Esophagus muscularis mucosa (tissue), 4 donors: Measurements from ENCODE around the gene ARF1.

ENCODE experiments used
- CTCF ChIP-seq, 3 experiments: fragments of 200-600 bp in 2 of 3; fragments of 450-650 bp in 1 of 3; sonication (generic) in 2 of 3; IDR thresholded peaks; one replicate each; pipeline ENCODE4 v1.5.1; 2017 to 2019; ENCODE audit warnings: antibody characterized with exemption in 3 of 3, mild to moderate bottlenecking in 2 of 3, moderate library complexity in 1 of 3
- EP300 ChIP-seq: sonication (generic); formaldehyde crosslinking; IDR thresholded peaks from one replicate; pipeline ENCODE4 v1.6.1; 2017; ENCODE audit warnings: antibody characterized with exemption
- POLR2A ChIP-seq: fragments of 450-650 bp; IDR thresholded peaks from one replicate; pipeline ENCODE4 v1.6.1; 2017; ENCODE audit warnings: antibody characterized with exemption, moderate library complexity, mild to moderate bottlenecking, low read depth
- POLR2AphosphoS5 ChIP-seq, 2 donors: sonication (generic); formaldehyde crosslinking; IDR thresholded peaks; one replicate each; pipeline ENCODE4 v1.6.1; 2017; ENCODE audit warnings: antibody characterized with exemption in 2 of 2

DNA sequence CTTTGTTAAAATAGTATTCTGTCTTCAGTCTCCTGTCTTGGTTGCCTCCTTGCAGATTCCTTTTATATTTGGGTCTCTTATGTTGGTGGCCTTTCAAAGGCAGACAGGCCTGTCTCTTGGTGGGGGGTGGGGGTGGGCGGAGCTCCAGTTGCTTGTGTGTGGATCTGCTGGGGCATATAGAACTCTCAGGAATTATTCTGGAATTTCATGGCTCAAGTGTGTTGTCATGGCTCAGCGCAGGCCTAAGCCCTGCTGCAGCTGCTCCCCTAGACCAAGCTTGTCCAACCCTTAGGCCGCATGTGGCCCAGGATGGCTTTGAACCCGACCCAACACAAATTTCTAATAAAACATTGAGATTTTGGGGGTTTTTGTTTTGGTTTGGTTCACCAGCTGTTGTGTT, 12.7 kb downstream of the ARF1 start:
- TF ChIP-seq CTCF (IDR thresholded peaks at IDR 0.05), result no peak
- TF ChIP-seq POLR2A, result no peak
- no peak for TF ChIP-seq POLR2AphosphoS5 (IDR thresholded peaks at IDR 0.05)
- TF ChIP-seq EP300, result no peak
